ENCODE results near the gene GALNT4.

GALNT4 gene

GRCh38 chr12:89544681-89545184 lies 20.1 kb upstream of the GALNT4 start:
- DNase-seq (ENCODE audit: low read depth): peak; percentile 48
- H3K4me3 ChIP-seq (replicated peaks; ENCODE audit: low read depth, low read length): no peak overlapping the region
- no peak for TF ChIP-seq CTCF (IDR thresholded peaks at IDR 0.05; ENCODE audit: low read length, missing control alignments)

GRCh38 chr12:89544022-89544421 lies 19.4 kb upstream of the GALNT4 start:
- DNase-seq (ENCODE audit: low read depth): no peak
- no peak for TF ChIP-seq CTCF (IDR thresholded peaks at IDR 0.05; ENCODE audit: low read length, missing control alignments)

GRCh38 chr12:89542912-89543592 lies 18.5 kb upstream of the GALNT4 start:
- peak; percentile 92 for DNase-seq (ENCODE audit: low read depth)
- no peak overlapping the region for H3K4me3 ChIP-seq (replicated peaks; ENCODE audit: low read depth, low read length)
- peak; percentile 89 for TF ChIP-seq CTCF (IDR thresholded peaks at IDR 0.05; ENCODE audit: low read length, missing control alignments)

More at GRCh38 chr12:89544022-89544421, 19.4 kb upstream of the GALNT4 start:
- no peak overlapping the region for H3K4me3 ChIP-seq (replicated peaks; ENCODE audit: low read depth, low read length)

GRCh38 chr12:89542236-89542635 lies 17.6 kb upstream of the GALNT4 start:
- DNase-seq (ENCODE audit: low read depth): no peak
- no peak for TF ChIP-seq CTCF (IDR thresholded peaks at IDR 0.05; ENCODE audit: low read length, missing control alignments)
- H3K4me3 ChIP-seq (replicated peaks; ENCODE audit: low read depth, low read length): no peak overlapping the region

GRCh38 chr12:89540586-89540985 lies 16.0 kb upstream of the GALNT4 start:
- TF ChIP-seq CTCF (IDR thresholded peaks at IDR 0.05; ENCODE audit: low read length, missing control alignments): no peak

GRCh38 chr12:89539426-89540223 lies 15.0 kb upstream of the GALNT4 start:
- no peak for TF ChIP-seq CTCF (IDR thresholded peaks at IDR 0.05; ENCODE audit: low read length, missing control alignments)
- no peak for DNase-seq (ENCODE audit: low read depth)
- H3K4me3 ChIP-seq (replicated peaks; ENCODE audit: low read depth, low read length): no peak overlapping the region

More at GRCh38 chr12:89540586-89540985, 16.0 kb upstream of the GALNT4 start:
- no peak overlapping the region for H3K4me3 ChIP-seq (replicated peaks; ENCODE audit: low read depth, low read length)
- no peak for DNase-seq (ENCODE audit: low read depth)
